T-cell (primary cell): ENCODE measurements around the gene WIPF3. TPM values are rescaled to one million over a fixed set of nuclear protein-coding genes. Genes with fewer than 3 reads are reported as not detected.

Experiments used
- ATAC-seq, 4 experiments: fragments of 200-7000 bp in 3 of 4; fragments of 150-1000 bp in 1 of 4; cut with Tn5 transposase; replicated peaks in 1 of 4; 1 replicate in 3 of 4; 2 replicates in 1 of 4; pipeline ENCODE4 v1.10.0; 2021; ENCODE audit warnings: moderate library complexity in 3 of 4, mild to moderate bottlenecking in 2 of 4, moderate number of reproducible peaks in 1 of 4
- CTCF ChIA-PET, 2 donors: fragments of 300-600 bp; sonication (Branson Sonifier 250); formaldehyde crosslinking; loops; one replicate each; lab custom pipeline; 2022; ENCODE audit warnings: antibody characterized with exemption in 2 of 2; lab: Charles Lee
- POLR2A ChIA-PET, 2 donors: fragments of 300-600 bp; sonication (Branson Sonifier 250); formaldehyde crosslinking; loops; one replicate each; lab custom pipeline; 2022; ENCODE audit warnings: antibody characterized with exemption in 2 of 2; lab: Charles Lee
- DNase-seq, 35 experiments: peaks; one replicate each; pipeline versions ENCODE4 v3.0.0 to v3.0.0-alpha.2; 2013 to 2023
- H3K27ac ChIP-seq: one replicate; pipeline ENCODE4 v1.5.1; 2013; ENCODE audit warnings: low read length
- H3K27me3 ChIP-seq, 2 experiments: replicated peaks in 1 of 2; 1 replicate in 1 of 2; 2 replicates in 1 of 2; pipeline versions ENCODE4 v1.6.1 to v1.7.0; 2013; ENCODE audit warnings: low read length in 1 of 2, mixed read lengths in 1 of 2; ENCODE audit not compliant: control insufficient read depth in 2 of 2, insufficient read depth in 2 of 2; ENCODE audit errors: extremely low read depth in 1 of 2
- H3K36me3 ChIP-seq, 2 donors: 1 replicate in 1 of 2; 2 replicates in 1 of 2; pipeline versions ENCODE4 v1.6.1 to v1.7.0; 2013; ENCODE audit warnings: low read length in 1 of 2; ENCODE audit not compliant: control insufficient read depth in 2 of 2, insufficient read depth in 1 of 2; ENCODE audit errors: extremely low read depth in 1 of 2
- H3K4me1 ChIP-seq, 2 experiments: 1 replicate in 1 of 2; 2 replicates in 1 of 2; pipeline versions ENCODE4 v1.6.1 to v1.7.0; 2013; ENCODE audit warnings: low read length in 2 of 2, mixed read lengths in 1 of 2; ENCODE audit not compliant: insufficient read depth in 2 of 2, control insufficient read depth in 1 of 2; ENCODE audit errors: extremely low read depth in 1 of 2
- H3K4me3 ChIP-seq, 2 donors: 1 replicate in 1 of 2; 2 replicates in 1 of 2; pipeline versions ENCODE4 v1.5.1 to v1.7.0; 2013; ENCODE audit warnings: mild to moderate bottlenecking in 2 of 2, low read length in 1 of 2, moderate library complexity in 1 of 2; ENCODE audit not compliant: control insufficient read depth in 1 of 2; ENCODE audit errors: extremely low read depth in 1 of 2
- H3K9me3 ChIP-seq: 2 replicates; pipeline ENCODE4 v1.7.0; 2013
- H3K27ac Mint-ChIP-seq, 2 donors: one replicate each; pipeline ENCODE4 v1.8.0; 2020 to 2021; ENCODE audit warnings: mild to moderate bottlenecking in 2 of 2, mixed read lengths in 2 of 2
- H3K27me3 Mint-ChIP-seq, 2 donors: one replicate each; pipeline ENCODE4 v1.8.0; 2021 to 2022; ENCODE audit warnings: mixed read lengths in 2 of 2
- H3K36me3 Mint-ChIP-seq: one replicate; pipeline ENCODE4 v1.8.0; 2021; ENCODE audit warnings: mixed read lengths
- H3K4me1 Mint-ChIP-seq, 3 donors: one replicate each; pipeline ENCODE4 v1.8.0; 2020 to 2022; ENCODE audit warnings: mixed read lengths in 3 of 3, mild to moderate bottlenecking in 1 of 3
- H3K4me3 Mint-ChIP-seq, 3 donors: one replicate each; pipeline ENCODE4 v1.8.0; 2020 to 2022; ENCODE audit warnings: mild to moderate bottlenecking in 3 of 3, mixed read lengths in 3 of 3, moderate library complexity in 3 of 3
- H3K9me3 Mint-ChIP-seq, 3 donors: one replicate each; pipeline ENCODE4 v1.8.0; 2020 to 2022; ENCODE audit warnings: mixed read lengths in 3 of 3
- WGBS: methylation state at CpG from one replicate; pipeline ENCODE4 v1.1.5; 2013; ENCODE audit warnings: missing lambda C conversion rate; ENCODE audit not compliant: insufficient coverage; 5-methylcytosine and 5-hydroxymethylcytosine counted together
- total RNA-seq, 35 experiments: library from RNA in 6 of 35; stranded (reverse) in 6 of 35; fragments of 120-200 nt in 1 of 35; gene quantifications; one replicate each; pipeline versions ENCODE4 v1.2.1 to v1.2.4 and lab custom pipeline; 2013 to 2026

WIPF3 gene
- total RNA-seq, 5 donors from 2014 or later (not counting 1 experiment from before 2014, with no cell fraction given) = 0.06 to 0.16 (median 0.07) TPM; not detected in 2

- Histone ChIP-seq H3K36me3 (no peaks in the 10 kb centered on the region), H3K27me3 (peaks cover 4 to 7% of the 10 kb centered on the region in 2 experiments), H3K4me1 (no peaks in the 10 kb centered on the region), H3K4me3 (no peak overlapping the region), H3K27ac (no peak overlapping the region), H3K9me3 (no peaks in the 10 kb centered on the region)
- DNase-seq (no peak), ATAC-seq (no peak)
- H3K27me3 Mint-ChIP-seq = peaks cover 11 to 18% of the 10 kb centered on the region in 2 donors
- WGBS = 52% methylated on average over 2 of the region's 7 CpGs
- H3K4me1 Mint-ChIP-seq = no peaks in the 10 kb centered on the region
- H3K4me3 Mint-ChIP-seq = no peak overlapping the region
- ChIA-PET CTCF (no interaction called here), POLR2A (no interaction called here)
- H3K27ac Mint-ChIP-seq = no peak overlapping the region
- no peaks in the 10 kb centered on the region for H3K9me3 Mint-ChIP-seq
- H3K36me3 Mint-ChIP-seq = no peaks in the 10 kb centered on the region
Measured at GRCh38 chr7:29797112-29797944, 9.0 kb upstream of the WIPF3 start.

GRCh38 chr7:29798422-29798821, 7.9 kb upstream of the WIPF3 start:
- Mint-ChIP-seq H3K36me3 (no peaks in the 10 kb centered on the region), H3K27me3 (peaks cover 20 to 29% of the 10 kb centered on the region in 2 donors), H3K4me3 (no peak overlapping the region), H3K9me3 (no peaks in the 10 kb centered on the region), H3K27ac (no peak overlapping the region), H3K4me1 (no peaks in the 10 kb centered on the region)
- ATAC-seq = no peak
- H3K36me3 ChIP-seq = no peaks in the 10 kb centered on the region
- ChIA-PET CTCF (no interaction called here), POLR2A (no interaction called here)
- H3K4me3 ChIP-seq = no peak overlapping the region
- no peaks in the 10 kb centered on the region for H3K4me1 ChIP-seq
- WGBS = 64% methylated on average over 4 of the region's 5 CpGs
- peaks cover 7 to 8% of the 10 kb centered on the region in 2 experiments for H3K27me3 ChIP-seq
- H3K27ac ChIP-seq = no peak overlapping the region
- no peak for DNase-seq
- H3K9me3 ChIP-seq = no peaks in the 10 kb centered on the region

- Mint-ChIP-seq H3K4me3 (no peak overlapping the region), H3K9me3 (no peaks in the 10 kb centered on the region), H3K4me1 (peaks cover 0 to under 1% (median under 1%) of the 10 kb centered on the region in 3 donors), H3K27ac (no peak overlapping the region), H3K27me3 (peaks cover 46 to 52% of the 10 kb centered on the region in 2 donors), H3K36me3 (no peaks in the 10 kb centered on the region)
- WGBS = no CpG with 5 or more reads among the region's 1 CpG
- Histone ChIP-seq H3K4me3 (no peak overlapping the region), H3K36me3 (no peaks in the 10 kb centered on the region), H3K27ac (no peak overlapping the region), H3K9me3 (no peaks in the 10 kb centered on the region), H3K4me1 (peaks cover 0 to 2% of the 10 kb centered on the region in 2 experiments), H3K27me3 (peaks cover 10 to 27% of the 10 kb centered on the region in 2 experiments)
- ChIA-PET POLR2A (no interaction called here), CTCF (interaction anchor here in 1 of 2 donors (0.6 kb wide), 1 partner anchor 28 kb away, joined by 5 read pairs; no protein-coding TSS in a partner anchor)
- ATAC-seq = no peak
- DNase-seq = no peak
Measured at GRCh38 chr7:29801929-29802328, 4.4 kb upstream of the WIPF3 start.

- no peak for ATAC-seq
- Mint-ChIP-seq H3K4me3 (peak overlapping the region in 1 of 3 donors; percentile 33), H3K27me3 (peaks cover 73 to 74% of the 10 kb centered on the region in 2 donors), H3K4me1 (peaks cover 0 to 10% (median 5%) of the 10 kb centered on the region in 3 donors), H3K36me3 (no peaks in the 10 kb centered on the region), H3K9me3 (no peaks in the 10 kb centered on the region), H3K27ac (no peak overlapping the region)
- ChIA-PET CTCF (no interaction called here), POLR2A (no interaction called here)
- no peaks in the 10 kb centered on the region for H3K9me3 ChIP-seq
- no peak overlapping the region for H3K4me3 ChIP-seq
- 88% methylated on average over 7 of the region's 7 CpGs for WGBS
- no peak for DNase-seq
- no peak overlapping the region for H3K27ac ChIP-seq
- peaks cover 0 to 3% of the 10 kb centered on the region in 2 experiments for H3K4me1 ChIP-seq
- H3K27me3 ChIP-seq = peaks cover 14 to 47% of the 10 kb centered on the region in 2 experiments
- H3K36me3 ChIP-seq = no peaks in the 10 kb centered on the region
Measured at GRCh38 chr7:29805031-29805430, 1.3 kb upstream of the WIPF3 start.

GRCh38 chr7:29805886-29806207, 461 bp upstream of the WIPF3 start:
- Mint-ChIP-seq H3K27me3 (peaks cover 75 to 77% of the 10 kb centered on the region in 2 donors), H3K27ac (no peak overlapping the region), H3K4me1 (peaks cover 0 to 10% (median 5%) of the 10 kb centered on the region in 3 donors), H3K36me3 (no peaks in the 10 kb centered on the region), H3K4me3 (peak overlapping the region in 1 of 3 donors; percentile 33), H3K9me3 (no peaks in the 10 kb centered on the region)
- Histone ChIP-seq H3K4me1 (peaks cover 0 to 3% of the 10 kb centered on the region in 2 experiments), H3K9me3 (no peaks in the 10 kb centered on the region), H3K4me3 (no peak overlapping the region), H3K36me3 (no peaks in the 10 kb centered on the region), H3K27ac (no peak overlapping the region), H3K27me3 (peaks cover 14 to 52% of the 10 kb centered on the region in 2 experiments)
- DNase-seq (no peak), ATAC-seq (no peak)
- ChIA-PET POLR2A (no interaction called here), CTCF (no interaction called here)
- WGBS = 84% methylated on average over 12 of the region's 12 CpGs

- H3K36me3 Mint-ChIP-seq = no peaks in the 10 kb centered on the region
- Histone ChIP-seq H3K4me1 (peaks cover 0 to 3% of the 10 kb centered on the region in 2 experiments), H3K36me3 (no peaks in the 10 kb centered on the region), H3K9me3 (no peaks in the 10 kb centered on the region), H3K27ac (no peak overlapping the region), H3K27me3 (peaks cover 11 to 48% of the 10 kb centered on the region in 2 experiments), H3K4me3 (no peak overlapping the region)
- H3K4me1 Mint-ChIP-seq = peaks cover 0 to 10% (median 5%) of the 10 kb centered on the region in 3 donors
- no peaks in the 10 kb centered on the region for H3K9me3 Mint-ChIP-seq
- H3K27ac Mint-ChIP-seq = no peak overlapping the region
- CTCF ChIA-PET = no interaction called here
- POLR2A ChIA-PET = no interaction called here
- H3K4me3 Mint-ChIP-seq = peak overlapping the region in 2 of 3 donors; percentile 23 to 34
- WGBS = 7% methylated on average over 36 of the region's 43 CpGs
- ATAC-seq (no peak), DNase-seq (no peak)
- peaks cover 61 to 77% of the 10 kb centered on the region in 2 donors for H3K27me3 Mint-ChIP-seq
Measured at GRCh38 chr7:29806995-29807841, 910 bp downstream of the WIPF3 start.
